WTC11 (cell line): Measurements from ENCODE around the gene PDZK1.
"Not testable (repeated sequence)": the region's sequence is repeated elsewhere in the genome, so short reads cannot be mapped to it uniquely, and the experiment has no call there.

Experiments
- AFF4 ChIP-seq: sonication (generic); formaldehyde crosslinking; IDR thresholded peaks from 2 replicates; pipeline ENCODE4 v1.8.1; 2023; ENCODE audit warnings: mild to moderate bottlenecking, missing genetic modification reagents, borderline replicate concordance
- CREM ChIP-seq: sonication (generic); formaldehyde crosslinking; IDR thresholded peaks from 2 replicates; pipeline ENCODE4 v1.8.1; 2022; ENCODE audit warnings: mild to moderate bottlenecking, missing genetic modification reagents, moderate library complexity
- E2F1 ChIP-seq: sonication (generic); formaldehyde crosslinking; IDR thresholded peaks from 2 replicates; pipeline ENCODE4 v1.8.0; 2022; ENCODE audit warnings: mild to moderate bottlenecking, missing genetic modification reagents
- ETV6 ChIP-seq: sonication (generic); formaldehyde crosslinking; IDR thresholded peaks from 2 replicates; pipeline ENCODE4 v1.8.1; 2022; ENCODE audit warnings: mild to moderate bottlenecking, missing genetic modification reagents
- FOXP4 ChIP-seq: sonication (generic); formaldehyde crosslinking; IDR thresholded peaks from 2 replicates; pipeline ENCODE4 v1.8.0; 2022; ENCODE audit warnings: mild to moderate bottlenecking, missing genetic modification reagents
- RORB ChIP-seq: fragments of 250-450 bp; sonication (Bioruptor Pico); IDR thresholded peaks from 2 replicates; pipeline ENCODE4 v1.9.0; 2021; ENCODE audit warnings: mild to moderate bottlenecking
- SP1 ChIP-seq: sonication (generic); formaldehyde crosslinking; conservative IDR thresholded peaks from 2 replicates; pipeline ENCODE4 v1.8.1; 2022; ENCODE audit warnings: missing genetic modification reagents
- TEAD4 ChIP-seq: sonication (generic); formaldehyde crosslinking; IDR thresholded peaks from 2 replicates; pipeline ENCODE4 v1.8.0; 2022; ENCODE audit warnings: mild to moderate bottlenecking, missing genetic modification reagents
- ZNF317 ChIP-seq: sonication (generic); formaldehyde crosslinking; IDR thresholded peaks from 2 replicates; pipeline ENCODE4 v1.8.1; 2023; ENCODE audit warnings: low read depth, mild to moderate bottlenecking, moderate library complexity, missing genetic modification reagents, borderline replicate concordance
- TF ChIP-seq, protein P1 (sequence below): fragments of 200-600 bp; IDR thresholded peaks from 2 replicates; pipeline ENCODE4 v1.8.0; 2022; ENCODE audit warnings: antibody characterized with exemption

DNA sequence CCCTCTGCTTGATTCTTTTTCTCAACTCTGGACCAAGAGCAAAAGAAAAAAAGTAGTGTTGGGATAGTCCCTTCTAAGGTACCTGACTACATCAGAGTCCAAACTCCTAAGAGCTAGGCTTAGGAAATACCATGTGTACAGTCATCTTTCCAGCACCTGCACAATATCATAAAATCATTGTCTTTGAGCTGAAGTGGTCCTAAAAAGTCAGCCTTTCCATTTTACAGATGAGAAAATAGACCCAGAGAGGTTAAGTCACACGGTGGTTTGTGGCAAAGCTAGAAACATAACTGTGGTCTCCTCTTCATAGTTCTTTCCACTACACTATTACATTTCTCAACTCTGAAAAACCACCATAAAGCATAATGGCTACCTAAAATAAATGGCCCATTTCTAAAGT lies 63.2 kb downstream of the PDZK1 start:
- not testable (repeated sequence) for TF ChIP-seq RORB, SP1, AFF4, E2F1, ETV6, CREM, FOXP4, TEAD4, ZNF317 (CRISPR knock-in tag)
- TF ChIP-seq, protein P1, sequence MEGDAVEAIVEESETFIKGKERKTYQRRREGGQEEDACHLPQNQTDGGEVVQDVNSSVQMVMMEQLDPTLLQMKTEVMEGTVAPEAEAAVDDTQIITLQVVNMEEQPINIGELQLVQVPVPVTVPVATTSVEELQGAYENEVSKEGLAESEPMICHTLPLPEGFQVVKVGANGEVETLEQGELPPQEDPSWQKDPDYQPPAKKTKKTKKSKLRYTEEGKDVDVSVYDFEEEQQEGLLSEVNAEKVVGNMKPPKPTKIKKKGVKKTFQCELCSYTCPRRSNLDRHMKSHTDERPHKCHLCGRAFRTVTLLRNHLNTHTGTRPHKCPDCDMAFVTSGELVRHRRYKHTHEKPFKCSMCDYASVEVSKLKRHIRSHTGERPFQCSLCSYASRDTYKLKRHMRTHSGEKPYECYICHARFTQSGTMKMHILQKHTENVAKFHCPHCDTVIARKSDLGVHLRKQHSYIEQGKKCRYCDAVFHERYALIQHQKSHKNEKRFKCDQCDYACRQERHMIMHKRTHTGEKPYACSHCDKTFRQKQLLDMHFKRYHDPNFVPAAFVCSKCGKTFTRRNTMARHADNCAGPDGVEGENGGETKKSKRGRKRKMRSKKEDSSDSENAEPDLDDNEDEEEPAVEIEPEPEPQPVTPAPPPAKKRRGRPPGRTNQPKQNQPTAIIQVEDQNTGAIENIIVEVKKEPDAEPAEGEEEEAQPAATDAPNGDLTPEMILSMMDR = not testable (repeated sequence)
